Mesenchymal stem cell (in vitro differentiated cells and primary cell): ENCODE data around the gene HIVEP1.

Experiments
- DNase-seq: peaks from one replicate; pipeline ENCODE4 v3.0.0-alpha.2; 2013
- H2AFZ ChIP-seq: one replicate; pipeline ENCODE4 v1.6.1; 2013; ENCODE audit warnings: low read depth, mild to moderate bottlenecking, control low read depth, inconsistent platforms, low read length, moderate library complexity
- H2AK5ac ChIP-seq: 2 replicates; pipeline ENCODE4 v1.6.1; 2013; ENCODE audit warnings: low read length, moderate library complexity, mild to moderate bottlenecking, inconsistent platforms; ENCODE audit not compliant: severe bottlenecking
- H2BK120ac ChIP-seq: one replicate; pipeline ENCODE4 v1.6.1; 2013; ENCODE audit warnings: low read depth, mild to moderate bottlenecking, inconsistent platforms, low read length, moderate library complexity
- H2BK12ac ChIP-seq, 2 experiments: one replicate each; pipeline ENCODE4 v1.6.1; 2013; ENCODE audit warnings: inconsistent platforms in 2 of 2, low read length in 2 of 2, mild to moderate bottlenecking in 2 of 2, moderate library complexity in 2 of 2, control low read depth in 1 of 2
- H2BK15ac ChIP-seq: one replicate; pipeline ENCODE4 v1.6.1; 2013; ENCODE audit warnings: mild to moderate bottlenecking, low read depth, inconsistent platforms; ENCODE audit not compliant: poor library complexity, severe bottlenecking
- H2BK5ac ChIP-seq: 2 replicates; pipeline ENCODE4 v1.6.1; 2013; ENCODE audit warnings: low read depth, mild to moderate bottlenecking, low read length, control low read depth, inconsistent platforms; ENCODE audit not compliant: poor library complexity, severe bottlenecking
- H3K14ac ChIP-seq, 2 experiments: one replicate each; pipeline ENCODE4 v1.6.1; 2013; ENCODE audit warnings: inconsistent platforms in 2 of 2, low read length in 2 of 2, control low read depth in 1 of 2, mild to moderate bottlenecking in 1 of 2, moderate library complexity in 1 of 2
- H3K18ac ChIP-seq, 2 experiments: one replicate each; pipeline ENCODE4 v1.6.1; 2013; ENCODE audit warnings: inconsistent platforms in 2 of 2, low read length in 2 of 2, control low read depth in 1 of 2, low read depth in 1 of 2, mild to moderate bottlenecking in 1 of 2
- H3K23ac ChIP-seq, 2 experiments: one replicate each; pipeline ENCODE4 v1.6.1; 2013; ENCODE audit warnings: inconsistent platforms in 2 of 2, low read length in 2 of 2, mild to moderate bottlenecking in 2 of 2, moderate library complexity in 2 of 2, control low read depth in 1 of 2
- H3K27ac ChIP-seq: 2 replicates; pipeline ENCODE4 v1.5.1; 2013; ENCODE audit warnings: mild to moderate bottlenecking, moderate library complexity, low read length, control low read depth, inconsistent platforms; ENCODE audit not compliant: poor library complexity, severe bottlenecking
- H3K27me3 ChIP-seq, 2 experiments: 2 replicates each; pipeline versions ENCODE4 v1.6.1 to v1.7.0; 2013; ENCODE audit warnings: low read length in 2 of 2, mild to moderate bottlenecking in 2 of 2, moderate library complexity in 2 of 2, control low read depth in 1 of 2, inconsistent platforms in 1 of 2; ENCODE audit not compliant: control insufficient read depth in 1 of 2, insufficient read depth in 1 of 2
- H3K36me3 ChIP-seq, 2 experiments: 2 replicates each; pipeline versions ENCODE4 v1.6.1 to v1.7.0; 2013; ENCODE audit warnings: low read length in 2 of 2, control low read depth in 1 of 2, inconsistent platforms in 1 of 2, low read depth in 1 of 2, mild to moderate bottlenecking in 1 of 2; ENCODE audit not compliant: insufficient read depth in 2 of 2, control insufficient read depth in 1 of 2
- H3K4ac ChIP-seq, 2 experiments: one replicate each; pipeline ENCODE4 v1.6.1; 2013; ENCODE audit warnings: inconsistent platforms in 2 of 2, low read length in 2 of 2, mild to moderate bottlenecking in 2 of 2, moderate library complexity in 2 of 2, control low read depth in 1 of 2, low read depth in 1 of 2
- H3K4me1 ChIP-seq: 2 replicates; pipeline ENCODE4 v1.6.1; 2013; ENCODE audit warnings: low read depth, low read length, control low read depth; ENCODE audit not compliant: control insufficient read depth, insufficient read depth
- H3K4me2 ChIP-seq: 2 replicates; pipeline ENCODE4 v1.6.1; 2013; ENCODE audit warnings: low read length, mild to moderate bottlenecking, inconsistent platforms; ENCODE audit not compliant: poor library complexity, severe bottlenecking
- H3K4me3 ChIP-seq, 2 experiments: 2 replicates each; pipeline versions ENCODE4 v1.5.1 to v1.7.0; 2013; ENCODE audit warnings: low read length in 2 of 2, mild to moderate bottlenecking in 2 of 2, control low read depth in 1 of 2, low read depth in 1 of 2; ENCODE audit not compliant: insufficient read depth in 1 of 2
- H3K79me1 ChIP-seq: replicated peaks from 2 replicates; pipeline ENCODE4 v1.6.1; 2013; ENCODE audit warnings: mild to moderate bottlenecking, control low read depth, low read length, inconsistent platforms; ENCODE audit not compliant: poor library complexity, severe bottlenecking
- H3K9ac ChIP-seq: 2 replicates; pipeline ENCODE4 v1.7.0; 2013; ENCODE audit warnings: mild to moderate bottlenecking, low read length, moderate library complexity
- H3K9me3 ChIP-seq: 2 replicates; pipeline ENCODE4 v1.7.0; 2013; ENCODE audit warnings: mild to moderate bottlenecking, low read length; ENCODE audit not compliant: control insufficient read depth
- H4K8ac ChIP-seq: one replicate; pipeline ENCODE4 v1.6.1; 2013; ENCODE audit warnings: inconsistent platforms, mild to moderate bottlenecking, low read length, moderate library complexity
- H4K91ac ChIP-seq: one replicate; pipeline ENCODE4 v1.6.1; 2013; ENCODE audit warnings: mild to moderate bottlenecking, low read length, inconsistent platforms
- WGBS: methylation state at CpG from one replicate; pipeline ENCODE4 v1.1.7; 2013; ENCODE audit warnings: mixed read lengths; 5-methylcytosine and 5-hydroxymethylcytosine counted together

The HIVEP1 gene

DNA sequence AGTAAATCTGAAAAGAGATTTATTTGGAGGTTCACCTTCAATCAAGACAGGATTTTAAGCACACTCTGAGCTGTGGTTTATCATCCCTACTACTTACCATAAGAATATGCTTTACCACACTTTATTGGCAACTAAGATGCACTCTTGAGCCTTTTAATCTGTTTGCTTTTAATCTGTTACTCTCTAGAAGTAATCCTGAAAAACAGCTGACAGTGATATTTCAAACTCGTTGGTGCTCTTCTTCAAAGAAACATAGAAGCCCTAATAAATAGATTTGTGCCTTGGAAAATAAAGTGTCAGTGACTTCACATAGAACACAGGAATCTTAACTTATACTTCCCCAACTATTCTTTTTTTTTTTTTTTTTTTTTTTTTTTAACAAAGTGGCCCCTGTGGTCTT is 102.9 kb downstream of the HIVEP1 start:
- Histone ChIP-seq H3K14ac (no peak overlapping the region), H3K27ac (no peak overlapping the region), H3K18ac (no peak overlapping the region), H3K27me3 (no peaks in the 10 kb centered on the region), H3K4me1 (peaks cover 10% of the 10 kb centered on the region), H3K23ac (no peak overlapping the region), H3K9ac (no peak overlapping the region), H2BK12ac (no peak overlapping the region), H2BK15ac (no peak overlapping the region), H3K36me3 (peaks cover 3 to 20% of the 10 kb centered on the region in 2 experiments), H4K91ac (no peak overlapping the region), H2AK5ac (no peak overlapping the region), H3K4me3 (no peak overlapping the region), H4K8ac (no peak overlapping the region), H2AFZ (no peak overlapping the region), H3K79me1 (peaks cover 26% of the 10 kb centered on the region), H3K9me3 (peaks cover 8% of the 10 kb centered on the region), H3K4me2 (no peak overlapping the region), H2BK5ac (no peak overlapping the region), H2BK120ac (no peak overlapping the region), H3K4ac (no peak overlapping the region)
- no CpG with 5 or more reads among the region's 1 CpG for WGBS
- no peak for DNase-seq

DNA sequence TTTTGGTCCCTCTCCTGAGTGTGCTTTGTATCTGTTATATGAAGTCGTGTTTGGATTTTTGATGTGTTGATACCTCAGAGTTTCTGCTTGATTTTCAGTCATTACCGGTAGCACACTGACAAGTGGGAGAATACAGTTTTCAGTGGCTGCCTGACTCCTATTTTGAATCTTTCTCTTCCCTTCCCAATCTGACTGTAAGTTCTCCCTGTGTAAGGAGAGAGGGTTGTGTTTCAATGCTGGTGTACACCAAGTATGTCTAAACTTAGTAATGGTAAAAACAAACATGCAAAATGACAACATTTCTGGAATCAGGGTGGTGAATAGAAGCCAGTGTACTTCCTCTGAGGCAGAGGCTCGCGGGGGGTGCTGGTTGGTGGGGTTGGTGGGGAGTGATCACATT is 103.4 kb downstream of the HIVEP1 start:
- H2BK120ac ChIP-seq, result no peak overlapping the region
- H3K4me2 ChIP-seq, result no peak overlapping the region
- no peak overlapping the region for H3K27ac ChIP-seq
- no peak overlapping the region for H2BK12ac ChIP-seq
- peaks cover 8% of the 10 kb centered on the region for H3K9me3 ChIP-seq
- H2BK15ac ChIP-seq, result no peak overlapping the region
- H4K8ac ChIP-seq, result no peak overlapping the region
- H3K79me1 ChIP-seq, result peaks cover 24% of the 10 kb centered on the region
- no peak overlapping the region for H3K23ac ChIP-seq
- H2AK5ac ChIP-seq, result no peak overlapping the region
- no peaks in the 10 kb centered on the region for H3K27me3 ChIP-seq
- 100% methylated on average over 4 of the region's 4 CpGs for WGBS
- H3K14ac ChIP-seq, result no peak overlapping the region
- no peak overlapping the region for H3K4me3 ChIP-seq
- H3K4me1 ChIP-seq, result peaks cover 10% of the 10 kb centered on the region
- H4K91ac ChIP-seq, result no peak overlapping the region
- H3K36me3 ChIP-seq, result peaks cover 7 to 20% of the 10 kb centered on the region in 2 experiments
- no peak overlapping the region for H3K9ac ChIP-seq
- H2BK5ac ChIP-seq, result no peak overlapping the region
- no peak overlapping the region for H2AFZ ChIP-seq
- no peak for DNase-seq
- no peak overlapping the region for H3K4ac ChIP-seq
- H3K18ac ChIP-seq, result no peak overlapping the region

DNA sequence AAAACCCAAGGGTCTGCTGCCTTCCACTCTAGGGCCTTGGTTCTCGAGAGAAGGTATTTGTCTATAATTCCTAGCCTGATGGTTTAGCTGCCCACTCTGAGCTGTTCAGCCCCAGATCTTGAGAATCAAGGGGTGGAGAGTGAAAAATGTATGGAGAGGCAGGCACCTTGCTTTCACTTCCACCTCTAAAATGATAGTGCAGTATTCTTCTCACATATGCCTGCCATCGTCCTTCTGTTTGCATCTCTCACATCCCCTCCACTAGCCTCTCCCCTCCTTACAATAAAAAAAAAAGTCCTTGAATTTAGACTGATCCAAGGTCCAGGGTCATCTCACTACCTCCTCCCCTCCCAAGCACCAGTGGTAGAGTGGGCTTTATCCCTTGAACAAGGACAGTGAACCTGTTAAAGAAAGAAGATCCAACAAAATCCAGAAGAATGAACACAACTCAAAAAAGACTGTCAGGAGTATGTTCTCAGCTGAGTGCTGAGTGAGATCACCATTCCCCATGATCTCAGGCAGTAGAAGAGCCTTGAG is 104.2 kb downstream of the HIVEP1 start:
- no peak overlapping the region for H3K4ac ChIP-seq
- H3K4me3 ChIP-seq, result no peak overlapping the region
- H4K8ac ChIP-seq, result no peak overlapping the region
- no peak overlapping the region for H3K23ac ChIP-seq
- H3K14ac ChIP-seq, result no peak overlapping the region
- no peaks in the 10 kb centered on the region for H3K27me3 ChIP-seq
- peaks cover 10% of the 10 kb centered on the region for H3K4me1 ChIP-seq
- no peak overlapping the region for H2AFZ ChIP-seq
- peaks cover 13 to 21% of the 10 kb centered on the region in 2 experiments for H3K36me3 ChIP-seq
- no peak overlapping the region for H2BK5ac ChIP-seq
- no peak overlapping the region for H3K27ac ChIP-seq
- H3K9me3 ChIP-seq, result peaks cover 8% of the 10 kb centered on the region
- H3K79me1 ChIP-seq, result peaks cover 28% of the 10 kb centered on the region
- no peak overlapping the region for H2AK5ac ChIP-seq
- H2BK12ac ChIP-seq, result no peak overlapping the region
- no peak overlapping the region for H4K91ac ChIP-seq
- H2BK120ac ChIP-seq, result no peak overlapping the region
- no peak overlapping the region for H2BK15ac ChIP-seq
- H3K4me2 ChIP-seq, result no peak overlapping the region
- H3K9ac ChIP-seq, result no peak overlapping the region
- no peak for DNase-seq
- no peak overlapping the region for H3K18ac ChIP-seq
- 94% methylated on average over 2 of the region's 2 CpGs for WGBS

DNA sequence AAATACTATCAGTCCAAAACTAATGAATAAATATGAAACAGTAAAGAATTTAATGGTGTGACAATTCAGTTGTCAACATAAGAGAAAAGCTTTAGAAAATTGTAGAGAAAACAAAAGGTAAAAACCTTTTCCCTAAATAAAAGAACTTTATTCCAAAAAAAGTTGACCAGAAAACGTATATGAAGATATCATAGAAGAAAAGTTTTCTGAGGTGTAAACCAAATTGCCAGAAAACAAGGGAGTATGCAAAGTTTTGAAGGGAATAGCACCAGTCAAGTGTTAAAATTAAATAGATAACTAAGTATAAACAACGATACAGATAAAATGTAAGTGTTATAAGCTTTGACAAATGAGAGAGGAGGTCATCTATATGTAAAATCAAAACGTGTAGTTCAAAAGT is 104.9 kb downstream of the HIVEP1 start:
- no peak overlapping the region for H3K4me3 ChIP-seq
- no CpG with 5 or more reads among the region's 3 CpGs for WGBS
- no peaks in the 10 kb centered on the region for H3K27me3 ChIP-seq
- H2BK120ac ChIP-seq, result no peak overlapping the region
- H3K27ac ChIP-seq, result no peak overlapping the region
- no peak overlapping the region for H4K8ac ChIP-seq
- peaks cover 32% of the 10 kb centered on the region for H3K79me1 ChIP-seq
- H3K18ac ChIP-seq, result no peak overlapping the region
- DNase-seq, result no peak
- H4K91ac ChIP-seq, result no peak overlapping the region
- H3K4ac ChIP-seq, result no peak overlapping the region
- H2AK5ac ChIP-seq, result no peak overlapping the region
- peaks cover 19 to 24% of the 10 kb centered on the region in 2 experiments for H3K36me3 ChIP-seq
- H3K14ac ChIP-seq, result no peak overlapping the region
- H2BK12ac ChIP-seq, result no peak overlapping the region
- peaks cover 10% of the 10 kb centered on the region for H3K4me1 ChIP-seq
- peaks cover 8% of the 10 kb centered on the region for H3K9me3 ChIP-seq
- H3K4me2 ChIP-seq, result no peak overlapping the region
- no peak overlapping the region for H2AFZ ChIP-seq
- H3K23ac ChIP-seq, result no peak overlapping the region
- no peak overlapping the region for H2BK15ac ChIP-seq
- H2BK5ac ChIP-seq, result no peak overlapping the region
- no peak overlapping the region for H3K9ac ChIP-seq
